H1 (cell line): ENCODE results near the gene PRRT1. TPM values are rescaled to one million over a fixed set of nuclear protein-coding genes. Genes with fewer than 3 reads are reported as not detected.

Experiments
- RXRA ChIP-seq: IDR thresholded peaks from 2 replicates; pipeline ENCODE4 v1.6.1; 2011; ENCODE audit warnings: low read depth, mild to moderate bottlenecking, low read length, moderate library complexity; ENCODE audit not compliant: insufficient read depth
- polyA plus RNA-seq, 7 experiments: library from polyadenylated mRNA; depleted of rRNA in 3 of 7; stranded (reverse) in 5 of 7; unstranded in 2 of 7; fragments of >200 nt in 5 of 7; fragments of 200-250 nt in 2 of 7; gene quantifications; 1 replicate in 5 of 7; 2 replicates in 1 of 7; 4 replicates in 1 of 7; pipeline versions ENCODE4 v1.2.1 to v1.2.3, GENCODE V29; 2011 to 2013; ENCODE audit warnings: missing spikeins in 2 of 7, mixed read lengths in 2 of 7
- total RNA-seq: library from RNA; stranded (reverse); fragmentation: NEBNext Ultra II Directional; extraction: Animal tissue kit (Norgen Biotek cat#: 25700); gene quantifications from 2 replicates; pipeline ENCODE4 v1.2.1, GENCODE V29; 2021
- TF ChIP-seq, protein P1 (sequence below): IDR thresholded peaks from 2 replicates; pipeline ENCODE4 v1.6.1; 2012; ENCODE audit warnings: low read length, inconsistent platforms

The PRRT1 gene
- total and polyA plus RNA-seq, 2 of the 8 experiments (the other 6 are each of a cell fraction or from before 2014, with no cell fraction given) = 0.71 to 2.8 TPM

DNA sequence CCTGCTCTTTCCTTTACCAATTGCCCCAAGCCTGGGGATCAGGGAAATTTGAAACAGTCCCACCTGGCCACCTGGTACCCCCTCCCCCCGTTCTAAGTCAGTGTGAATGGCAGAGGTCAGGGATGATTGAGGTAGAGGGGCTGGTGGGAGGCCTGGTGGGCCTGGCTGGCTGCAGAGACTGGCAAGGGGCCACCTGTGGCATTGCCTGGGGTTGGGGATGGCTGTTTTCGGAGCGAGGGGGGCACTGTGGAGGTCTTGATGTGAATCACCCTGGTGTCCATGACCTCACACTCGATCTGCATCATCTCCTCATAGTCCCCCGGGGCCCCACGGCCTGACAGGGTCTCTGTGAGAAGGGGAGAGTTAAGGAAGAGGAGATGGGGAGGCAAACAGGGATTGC, 36.1 kb downstream of the PRRT1 start (continued):
- TF ChIP-seq RXRA = no peak
- TF ChIP-seq, protein P1, sequence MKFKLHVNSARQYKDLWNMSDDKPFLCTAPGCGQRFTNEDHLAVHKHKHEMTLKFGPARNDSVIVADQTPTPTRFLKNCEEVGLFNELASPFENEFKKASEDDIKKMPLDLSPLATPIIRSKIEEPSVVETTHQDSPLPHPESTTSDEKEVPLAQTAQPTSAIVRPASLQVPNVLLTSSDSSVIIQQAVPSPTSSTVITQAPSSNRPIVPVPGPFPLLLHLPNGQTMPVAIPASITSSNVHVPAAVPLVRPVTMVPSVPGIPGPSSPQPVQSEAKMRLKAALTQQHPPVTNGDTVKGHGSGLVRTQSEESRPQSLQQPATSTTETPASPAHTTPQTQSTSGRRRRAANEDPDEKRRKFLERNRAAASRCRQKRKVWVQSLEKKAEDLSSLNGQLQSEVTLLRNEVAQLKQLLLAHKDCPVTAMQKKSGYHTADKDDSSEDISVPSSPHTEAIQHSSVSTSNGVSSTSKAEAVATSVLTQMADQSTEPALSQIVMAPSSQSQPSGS = no peak
